GM21381 (cell line): ENCODE results near the gene RNF17.
"Not testable (repeated sequence)": the region's sequence is repeated elsewhere in the genome, so short reads cannot be mapped to it uniquely, and the experiment has no call there.

Experiments used
- ATAC-seq: cut with Tn5 transposase; IDR thresholded peaks from one replicate; pipeline ENCODE4 v1.9.1; 2021; ENCODE audit warnings: mild to moderate bottlenecking, moderate library complexity; ENCODE audit not compliant: unreplicated experiment

The RNF17 gene

GRCh38 chr13:24742294-24742693, 21.7 kb upstream of the RNF17 start:
- ATAC-seq, result no peak

GRCh38 chr13:24742977-24743376, 21.0 kb upstream of the RNF17 start:
- ATAC-seq, result no peak

- ATAC-seq, result no peak
Measured at GRCh38 chr13:24744247-24744646, 19.7 kb upstream of the RNF17 start.

GRCh38 chr13:24745516-24745860, 18.5 kb upstream of the RNF17 start:
- ATAC-seq, result no peak

- no peak for ATAC-seq
Measured at GRCh38 chr13:24745861-24746617, 17.9 kb upstream of the RNF17 start.

GRCh38 chr13:24746618-24747247, 17.2 kb upstream of the RNF17 start:
- ATAC-seq, result no peak

- ATAC-seq, result no peak
Measured at GRCh38 chr13:24747248-24748060, 16.5 kb upstream of the RNF17 start.

- ATAC-seq, result no peak
Measured at GRCh38 chr13:24748061-24748400, 15.9 kb upstream of the RNF17 start.

GRCh38 chr13:24759197-24759596, 4.8 kb upstream of the RNF17 start:
- no peak for ATAC-seq

GRCh38 chr13:24764276-24764630, 284 bp downstream of the RNF17 start:
- ATAC-seq, result no peak

GRCh38 chr13:24777171-24777570, 13.2 kb downstream of the RNF17 start:
- no peak for ATAC-seq

- ATAC-seq, result no peak
Measured at GRCh38 chr13:24784319-24784718, 20.4 kb downstream of the RNF17 start.

- ATAC-seq, result no peak
Measured at GRCh38 chr13:24788538-24788937, 24.6 kb downstream of the RNF17 start.

GRCh38 chr13:24802074-24802473, 38.1 kb downstream of the RNF17 start:
- no peak for ATAC-seq

- ATAC-seq, result no peak
Measured at GRCh38 chr13:24821207-24821606, 57.2 kb downstream of the RNF17 start.

GRCh38 chr13:24822640-24823039, 58.7 kb downstream of the RNF17 start:
- no peak for ATAC-seq

GRCh38 chr13:24823122-24823710, 59.2 kb downstream of the RNF17 start:
- not testable (repeated sequence) for ATAC-seq

- ATAC-seq, result no peak
Measured at GRCh38 chr13:24827799-24828198, 63.8 kb downstream of the RNF17 start.

- ATAC-seq, result no peak
Measured at GRCh38 chr13:24834902-24835510, 71.0 kb downstream of the RNF17 start.

GRCh38 chr13:24837528-24837927, 73.6 kb downstream of the RNF17 start:
- not testable (repeated sequence) for ATAC-seq

- ATAC-seq, result no peak
Measured at GRCh38 chr13:24842549-24843274, 78.7 kb downstream of the RNF17 start.
